Rectal smooth muscle tissue (tissue), 1 donor: ENCODE measurements around the gene AGBL1.
"Not testable (repeated sequence)": the region's sequence is repeated elsewhere in the genome, so short reads cannot be mapped to it uniquely, and the experiment has no call there.

Experiments
- H3K27ac ChIP-seq: one replicate; pipeline ENCODE4 v1.7.0; 2013; ENCODE audit warnings: low read depth, low read length, inconsistent platforms
- H3K27me3 ChIP-seq: one replicate; pipeline ENCODE4 v1.7.0; 2013; ENCODE audit warnings: low read length; ENCODE audit not compliant: control insufficient read depth, insufficient read depth
- H3K36me3 ChIP-seq: one replicate; pipeline ENCODE4 v1.7.0; 2013; ENCODE audit warnings: low read length; ENCODE audit not compliant: control insufficient read depth, insufficient read depth
- H3K4me1 ChIP-seq: one replicate; pipeline ENCODE4 v1.7.0; 2013; ENCODE audit warnings: low read length; ENCODE audit not compliant: control insufficient read depth, insufficient read depth
- H3K4me3 ChIP-seq: one replicate; pipeline ENCODE4 v1.7.0; 2013; ENCODE audit warnings: low read length
- H3K9ac ChIP-seq: one replicate; pipeline ENCODE4 v1.7.0; 2013; ENCODE audit warnings: low read length

AGBL1 gene

DNA sequence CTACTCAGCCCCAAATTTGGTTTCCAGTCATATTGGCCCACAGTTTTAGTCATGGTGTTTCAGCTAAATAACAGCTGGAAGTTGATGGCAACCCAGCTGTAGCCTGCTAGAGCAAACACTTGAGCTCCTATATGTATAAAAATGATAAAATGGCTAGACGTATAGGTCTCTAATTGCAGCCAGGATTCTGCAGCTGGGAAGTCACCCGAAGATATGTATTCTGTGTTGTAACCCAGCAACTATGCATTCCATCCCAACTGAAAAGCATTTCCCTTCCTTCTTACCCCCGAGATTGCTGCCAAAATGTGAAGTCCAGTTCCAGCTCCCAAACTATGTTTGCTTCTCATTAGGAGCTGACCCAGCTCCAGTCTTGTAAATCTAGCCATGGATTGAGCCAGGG, 408.4 kb downstream of the AGBL1 start:
- Histone ChIP-seq H3K4me3 (no peak overlapping the region), H3K4me1 (no peaks in the 10 kb centered on the region), H3K27ac (no peak overlapping the region), H3K36me3 (no peaks in the 10 kb centered on the region), H3K27me3 (no peaks in the 10 kb centered on the region), H3K9ac (no peak overlapping the region)

DNA sequence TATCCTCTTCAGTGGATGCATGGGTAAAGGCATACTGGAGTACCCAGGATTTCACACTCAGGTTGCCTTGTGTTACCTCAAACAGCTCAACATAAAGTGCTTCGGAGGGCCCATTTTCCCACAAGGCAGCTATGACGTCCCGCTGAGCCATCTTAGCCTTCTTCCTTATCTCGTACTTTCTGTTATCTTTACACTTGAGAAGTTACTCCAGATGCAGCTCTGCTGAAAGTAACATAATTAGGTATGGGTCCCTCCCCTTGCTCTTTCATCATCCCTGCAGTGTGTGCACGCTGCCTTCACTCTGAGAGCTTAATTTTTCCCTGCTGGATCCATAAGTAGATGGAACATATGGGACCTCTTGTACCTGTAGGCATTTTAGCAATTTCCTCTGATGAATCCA, 410.3 kb downstream of the AGBL1 start:
- H3K4me1 ChIP-seq = no peaks in the 10 kb centered on the region
- no peak overlapping the region for H3K9ac ChIP-seq
- H3K27ac ChIP-seq = no peak overlapping the region
- H3K27me3 ChIP-seq = no peaks in the 10 kb centered on the region
- H3K4me3 ChIP-seq = no peak overlapping the region
- no peaks in the 10 kb centered on the region for H3K36me3 ChIP-seq

DNA sequence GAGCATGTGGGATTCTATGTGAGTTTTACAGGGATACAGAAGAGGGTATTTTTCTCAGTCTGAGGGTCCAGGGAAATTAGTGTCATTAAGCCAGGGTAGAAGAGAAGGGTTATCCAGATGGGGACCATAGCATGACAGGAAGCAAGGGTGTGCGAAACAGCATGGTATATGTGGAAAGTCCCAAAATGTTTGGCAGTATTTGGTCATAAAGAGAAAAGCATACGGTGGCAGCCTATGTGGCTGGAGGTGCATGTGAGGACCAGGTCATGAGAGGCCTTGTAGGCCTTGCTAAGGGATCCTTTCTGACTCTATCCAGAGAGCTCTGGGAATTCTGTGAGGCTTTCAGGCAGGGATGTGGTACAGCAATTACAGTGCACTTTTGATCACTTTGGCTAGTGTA, 411.4 kb downstream of the AGBL1 start:
- no peaks in the 10 kb centered on the region for H3K36me3 ChIP-seq
- H3K4me1 ChIP-seq = no peaks in the 10 kb centered on the region
- no peak overlapping the region for H3K27ac ChIP-seq

DNA sequence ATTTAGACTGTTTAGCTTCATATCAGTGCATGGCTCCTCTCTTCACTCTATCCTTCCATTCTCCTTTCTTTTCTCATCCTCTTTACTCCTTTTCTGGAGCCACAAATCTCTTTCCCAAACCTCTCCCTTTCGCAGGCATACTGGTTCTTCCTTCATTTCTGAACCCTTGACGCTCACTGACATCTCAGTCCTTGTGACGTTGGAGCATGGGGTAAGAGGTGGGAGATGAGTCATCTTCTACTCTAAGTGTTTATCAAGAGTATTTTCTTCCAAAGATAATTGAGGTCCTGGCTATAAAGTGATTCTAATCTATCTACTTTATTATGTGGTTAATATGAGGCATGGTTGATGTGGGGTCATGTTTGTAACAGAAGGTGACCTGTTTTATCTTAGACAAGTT, 414.2 kb downstream of the AGBL1 start:
- Histone ChIP-seq H3K4me1 (no peaks in the 10 kb centered on the region), H3K4me3 (no peak overlapping the region), H3K27ac (no peak overlapping the region), H3K9ac (no peak overlapping the region), H3K27me3 (no peaks in the 10 kb centered on the region), H3K36me3 (no peaks in the 10 kb centered on the region)

More for the DNA sequence above, 411.4 kb downstream of the AGBL1 start:
- H3K27me3 ChIP-seq = no peaks in the 10 kb centered on the region
- H3K9ac ChIP-seq = no peak overlapping the region
- H3K4me3 ChIP-seq = no peak overlapping the region

DNA sequence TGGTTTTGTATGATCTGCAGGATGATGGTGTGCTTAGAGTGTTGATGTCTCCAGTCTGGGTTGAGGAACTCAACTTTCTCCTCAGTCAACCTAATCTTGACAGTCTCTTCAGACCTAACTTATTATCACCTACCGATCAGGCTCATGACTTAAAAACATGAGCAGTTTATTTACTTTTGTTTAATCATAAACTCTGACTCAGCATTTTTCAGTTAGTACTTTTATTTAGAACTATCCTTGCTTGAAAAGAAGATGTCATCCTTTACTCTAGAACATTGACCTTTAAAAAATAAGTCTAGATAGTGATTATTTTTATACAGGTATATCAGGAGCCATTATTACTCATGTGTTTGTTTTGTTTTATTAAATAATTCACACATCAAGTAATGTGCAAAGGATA, 414.8 kb downstream of the AGBL1 start:
- Histone ChIP-seq H3K27me3 (no peaks in the 10 kb centered on the region), H3K4me3 (no peak overlapping the region), H3K4me1 (no peaks in the 10 kb centered on the region), H3K36me3 (no peaks in the 10 kb centered on the region), H3K27ac (no peak overlapping the region), H3K9ac (no peak overlapping the region)

DNA sequence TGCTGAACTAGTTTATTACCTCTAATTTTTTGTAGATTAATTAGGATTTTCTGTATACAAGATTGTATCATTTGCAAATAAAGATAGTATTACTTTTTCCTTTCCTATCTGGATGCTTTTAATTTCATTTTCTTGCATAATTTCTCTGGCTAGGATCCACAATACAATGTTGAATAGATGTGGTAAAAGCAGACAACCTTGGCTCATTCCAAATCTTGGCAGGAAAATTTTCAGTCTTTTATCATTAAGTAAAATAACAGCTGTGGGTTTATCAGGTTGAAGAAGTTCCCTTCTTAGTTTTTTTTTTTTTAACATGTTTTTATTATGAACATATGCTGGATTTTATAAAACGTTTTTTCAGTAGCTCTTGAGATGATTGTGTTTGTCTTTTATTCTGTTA, 422.6 kb downstream of the AGBL1 start:
- H3K36me3 ChIP-seq = no peaks in the 10 kb centered on the region
- H3K4me1 ChIP-seq = no peaks in the 10 kb centered on the region
- no peak overlapping the region for H3K4me3 ChIP-seq
- no peak overlapping the region for H3K27ac ChIP-seq
- no peaks in the 10 kb centered on the region for H3K27me3 ChIP-seq
- H3K9ac ChIP-seq = no peak overlapping the region

DNA sequence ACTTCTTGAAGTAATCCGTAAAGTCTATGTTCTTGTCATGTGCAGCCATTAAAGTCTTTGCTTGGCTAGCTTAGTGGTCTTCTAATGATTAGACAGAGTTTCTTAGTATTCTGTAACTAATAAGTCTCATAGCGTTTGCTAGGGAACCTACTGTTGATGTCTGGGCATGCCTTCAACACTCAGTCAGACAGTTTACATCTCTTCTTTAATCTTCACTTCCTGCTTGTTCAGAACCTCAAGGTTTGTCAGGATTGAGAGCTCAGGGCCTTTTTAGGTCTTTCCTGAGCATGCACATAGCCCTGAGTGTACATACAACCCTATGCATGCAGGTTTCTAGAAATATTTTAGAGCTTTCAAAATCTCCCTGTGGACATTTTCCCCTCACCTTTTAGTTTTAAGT, 426.3 kb downstream of the AGBL1 start:
- Histone ChIP-seq H3K27me3 (no peaks in the 10 kb centered on the region), H3K9ac (no peak overlapping the region), H3K27ac (no peak overlapping the region), H3K36me3 (no peaks in the 10 kb centered on the region), H3K4me1 (no peaks in the 10 kb centered on the region), H3K4me3 (no peak overlapping the region)

DNA sequence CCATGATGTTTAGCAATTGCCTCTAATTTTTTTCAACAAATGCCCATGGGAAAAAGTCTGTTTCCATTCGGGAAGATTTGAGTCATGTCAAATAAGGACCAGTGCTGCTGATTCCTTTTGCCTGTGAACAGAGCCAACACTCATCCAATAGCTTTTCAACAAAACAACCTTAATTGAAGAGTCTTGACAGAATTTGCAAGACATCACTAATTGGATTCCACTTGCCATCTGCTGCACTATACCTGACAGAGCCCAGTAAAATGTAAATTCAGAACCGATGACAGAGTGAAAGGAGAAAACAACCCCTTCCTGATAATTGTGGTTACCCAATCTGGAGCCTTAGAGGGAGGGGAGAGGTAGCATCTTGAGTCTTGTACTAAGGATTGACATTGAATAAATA, 426.7 kb downstream of the AGBL1 start:
- no peaks in the 10 kb centered on the region for H3K4me1 ChIP-seq
- no peak overlapping the region for H3K27ac ChIP-seq
- no peak overlapping the region for H3K4me3 ChIP-seq
- H3K27me3 ChIP-seq = no peaks in the 10 kb centered on the region
- no peak overlapping the region for H3K9ac ChIP-seq
- H3K36me3 ChIP-seq = no peaks in the 10 kb centered on the region

DNA sequence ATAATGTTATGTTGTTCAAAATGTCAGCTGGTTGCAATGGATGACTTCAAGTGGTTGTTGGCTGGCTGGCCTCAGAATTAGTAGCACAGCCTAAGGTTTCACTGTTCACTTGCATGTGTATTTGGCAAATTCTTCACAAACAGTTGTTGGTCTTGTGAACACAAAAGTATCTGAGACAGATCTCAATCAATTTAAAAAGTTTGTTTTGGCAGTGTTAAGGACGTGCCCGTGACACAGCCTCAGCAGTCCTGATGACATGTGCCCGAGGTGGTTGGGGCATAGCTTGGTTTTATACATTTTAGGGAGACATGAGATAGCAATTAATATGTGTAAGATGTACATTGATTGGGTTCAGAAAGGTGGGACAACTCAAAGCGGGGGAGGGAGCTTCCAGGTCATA, 436.0 kb downstream of the AGBL1 start:
- H3K4me3 ChIP-seq = no peak overlapping the region
- H3K36me3 ChIP-seq = no peaks in the 10 kb centered on the region
- H3K9ac ChIP-seq = no peak overlapping the region
- no peak overlapping the region for H3K27ac ChIP-seq
- no peaks in the 10 kb centered on the region for H3K27me3 ChIP-seq
- no peaks in the 10 kb centered on the region for H3K4me1 ChIP-seq

DNA sequence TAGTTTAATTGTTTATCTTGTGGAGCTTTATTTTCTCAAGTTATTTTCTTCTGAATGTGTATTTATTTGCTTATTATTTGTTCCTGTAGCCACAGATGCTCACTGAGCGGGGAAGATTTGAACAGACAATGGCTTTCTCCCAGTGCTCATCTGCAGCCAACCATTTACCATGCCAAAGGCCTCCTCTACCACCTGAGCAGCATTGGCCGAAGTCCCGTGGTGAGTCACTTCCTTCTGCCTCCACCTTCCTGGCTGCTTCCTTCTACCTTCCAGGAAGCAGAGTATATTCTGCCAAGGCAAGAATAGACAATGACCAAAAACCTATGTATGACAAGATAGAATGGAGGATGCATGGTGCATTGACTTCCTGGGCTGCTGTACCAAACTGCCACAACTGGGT, 443.1 kb downstream of the AGBL1 start:
- no peak overlapping the region for H3K27ac ChIP-seq
- no peaks in the 10 kb centered on the region for H3K36me3 ChIP-seq
- no peaks in the 10 kb centered on the region for H3K4me1 ChIP-seq
- H3K9ac ChIP-seq = no peak overlapping the region
- H3K4me3 ChIP-seq = no peak overlapping the region
- H3K27me3 ChIP-seq = no peaks in the 10 kb centered on the region

DNA sequence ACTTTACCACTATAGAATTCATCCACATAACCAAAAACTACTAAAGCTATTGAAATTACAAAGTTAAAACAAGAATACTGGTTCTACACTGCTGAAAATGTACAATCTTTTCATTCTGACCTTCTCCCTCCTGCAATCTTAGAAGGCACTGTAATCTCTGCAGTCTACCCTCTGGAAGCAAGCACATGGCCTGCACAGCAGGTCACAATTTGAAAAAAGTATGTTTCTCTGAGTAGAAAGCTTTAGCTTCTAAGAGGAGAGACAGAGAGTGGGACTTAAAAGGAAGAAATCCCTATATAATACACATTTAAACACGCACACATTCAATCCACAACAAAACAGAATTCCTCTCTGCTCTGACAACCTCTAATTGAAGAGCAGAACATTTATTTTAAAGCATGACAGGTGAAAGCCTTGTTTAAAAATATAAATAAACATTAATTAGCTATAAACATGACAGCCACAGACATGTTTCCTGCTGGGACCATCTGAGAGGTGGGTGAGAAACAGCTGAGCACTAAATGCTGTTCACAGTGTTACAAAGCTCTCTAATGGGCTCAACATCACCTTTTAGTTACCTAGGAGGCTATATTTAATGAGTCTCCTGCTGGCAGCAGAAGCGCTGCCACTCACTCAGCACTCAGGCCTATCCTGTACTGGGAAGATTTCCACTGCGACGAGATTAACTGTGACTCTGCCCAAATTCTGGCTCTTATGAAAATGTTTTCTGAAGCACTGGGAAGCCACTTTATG, 447.4 kb downstream of the AGBL1 start:
- Histone ChIP-seq H3K4me1 (no peaks in the 10 kb centered on the region), H3K4me3 (no peak overlapping the region), H3K9ac (no peak overlapping the region), H3K27ac (no peak overlapping the region), H3K36me3 (no peaks in the 10 kb centered on the region), H3K27me3 (no peaks in the 10 kb centered on the region)

DNA sequence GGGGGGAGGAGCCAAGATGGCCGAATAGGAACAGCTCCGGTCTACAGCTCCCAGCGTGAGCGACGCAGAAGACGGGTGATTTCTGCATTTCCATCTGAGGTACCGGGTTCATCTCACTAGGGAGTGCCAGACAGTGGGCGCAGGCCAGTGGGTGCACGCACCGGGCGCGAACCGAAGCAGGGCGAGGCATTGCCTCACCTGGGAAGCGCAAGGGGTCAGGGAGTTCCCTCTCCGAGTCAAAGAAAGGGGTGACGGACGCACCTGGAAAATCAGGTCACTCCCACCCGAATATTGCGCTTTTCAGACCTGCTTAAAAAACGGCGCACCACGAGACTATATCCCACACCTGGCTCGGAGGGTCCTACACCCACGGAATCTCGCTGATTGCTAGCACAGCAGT, 448.4 kb downstream of the AGBL1 start:
- H3K9ac ChIP-seq, H3K4me3 ChIP-seq, H3K27ac ChIP-seq, H3K36me3 ChIP-seq, H3K4me1 ChIP-seq, H3K27me3 ChIP-seq: not testable (repeated sequence)

DNA sequence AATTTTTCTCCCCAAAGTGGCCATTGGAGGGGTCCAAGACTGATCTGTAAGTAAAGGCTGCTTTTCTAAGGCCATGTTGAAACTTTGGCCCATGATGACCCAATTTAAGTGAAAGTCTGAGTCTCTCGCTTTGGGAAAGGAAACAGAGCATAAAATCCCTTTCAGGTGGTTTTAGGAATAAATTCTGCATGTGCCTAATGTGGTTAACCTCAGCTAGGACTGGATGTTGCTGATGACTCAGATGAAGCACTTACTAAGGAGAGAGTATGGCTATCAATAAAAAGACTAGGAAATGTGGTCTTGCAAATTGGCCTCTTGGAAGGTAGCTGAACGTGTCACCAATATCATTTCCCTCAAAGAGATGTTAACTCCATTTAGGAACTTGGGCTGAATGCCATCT, 458.5 kb downstream of the AGBL1 start:
- Histone ChIP-seq H3K4me1 (no peaks in the 10 kb centered on the region), H3K4me3 (no peak overlapping the region), H3K36me3 (no peaks in the 10 kb centered on the region), H3K27ac (no peak overlapping the region), H3K27me3 (no peaks in the 10 kb centered on the region), H3K9ac (no peak overlapping the region)
